Fibroblast of pulmonary artery (primary cell): ENCODE measurements around the gene EMILIN2.

Experiments
- DNase-seq: peaks from one replicate; pipeline ENCODE4 v3.0.0-alpha.2; 2010; ENCODE audit warnings: low read depth
- H3K4me3 ChIP-seq: replicated peaks from 2 replicates; pipeline ENCODE4 v1.5.1; 2011; ENCODE audit warnings: low read depth, mild to moderate bottlenecking, control low read depth, low read length, moderate library complexity
- CTCF ChIP-seq: IDR thresholded peaks from 2 replicates; pipeline ENCODE4 v1.5.1; 2011; ENCODE audit warnings: mild to moderate bottlenecking, control low read depth, low read length, inconsistent platforms; ENCODE audit errors: missing control alignments

EMILIN2 gene

DNA sequence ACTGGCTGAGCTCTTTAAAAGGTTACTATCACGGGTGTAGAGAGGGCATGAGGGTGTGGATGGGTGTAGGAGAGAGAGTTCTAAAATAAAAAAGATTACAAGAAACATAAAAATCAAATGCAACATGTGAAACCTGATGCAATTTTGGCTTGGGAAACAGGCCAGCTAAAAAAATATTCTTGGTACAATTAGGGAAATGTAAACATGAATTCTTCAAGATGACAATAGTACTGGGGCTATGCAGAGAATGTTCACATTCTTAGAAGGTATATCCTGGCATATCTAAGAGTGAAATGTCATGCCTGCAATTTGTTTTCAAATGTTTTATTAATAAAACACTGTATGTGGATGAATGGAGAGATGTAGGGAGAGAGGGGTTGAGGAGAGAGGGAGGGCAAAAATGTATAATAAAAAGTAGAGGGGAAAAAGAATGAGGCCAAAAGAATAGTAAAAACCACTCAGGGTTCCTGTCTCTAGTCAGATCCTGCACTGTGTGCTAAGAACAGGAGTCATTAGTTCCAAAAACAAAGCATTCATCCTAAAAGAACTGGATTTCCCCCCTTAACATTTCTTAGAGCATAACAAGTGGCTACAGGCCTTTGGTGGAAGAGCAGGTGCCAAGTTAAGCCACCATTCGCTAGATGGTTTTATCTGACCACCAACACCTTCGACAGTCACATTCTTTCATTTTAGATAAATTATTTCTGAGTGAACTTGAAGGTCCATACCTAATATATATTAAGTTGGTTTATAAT is 88.8 kb downstream of the EMILIN2 start:
- TF ChIP-seq CTCF: no peak
- DNase-seq: peak; percentile 49
- H3K4me3 ChIP-seq: no peak overlapping the region

GRCh38 chr18:2939317-2939716 is 92.5 kb downstream of the EMILIN2 start:
- DNase-seq: no peak
- no peak overlapping the region for H3K4me3 ChIP-seq
- no peak for TF ChIP-seq CTCF

DNA sequence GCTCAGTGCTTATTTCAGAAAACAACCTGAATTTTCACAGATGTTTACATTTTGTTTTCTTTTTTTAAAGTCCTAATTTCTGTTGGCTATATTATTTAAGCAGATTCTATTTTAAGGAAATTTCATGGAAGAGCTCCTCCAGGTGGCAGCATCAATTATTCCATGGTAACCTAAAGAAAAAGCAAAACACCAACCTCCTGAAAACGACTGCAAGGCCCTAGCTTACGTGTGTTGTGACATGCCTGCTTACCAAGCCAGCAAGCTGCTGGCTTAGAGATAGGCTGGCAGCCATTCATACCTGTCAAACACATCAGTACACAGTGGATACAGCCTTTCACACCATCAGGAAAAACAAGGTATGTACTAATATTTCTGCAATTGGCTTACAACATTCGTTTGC is 101.2 kb downstream of the EMILIN2 start:
- no peak overlapping the region for H3K4me3 ChIP-seq
- DNase-seq: peak; percentile 81
- peak; percentile 54 for TF ChIP-seq CTCF

DNA sequence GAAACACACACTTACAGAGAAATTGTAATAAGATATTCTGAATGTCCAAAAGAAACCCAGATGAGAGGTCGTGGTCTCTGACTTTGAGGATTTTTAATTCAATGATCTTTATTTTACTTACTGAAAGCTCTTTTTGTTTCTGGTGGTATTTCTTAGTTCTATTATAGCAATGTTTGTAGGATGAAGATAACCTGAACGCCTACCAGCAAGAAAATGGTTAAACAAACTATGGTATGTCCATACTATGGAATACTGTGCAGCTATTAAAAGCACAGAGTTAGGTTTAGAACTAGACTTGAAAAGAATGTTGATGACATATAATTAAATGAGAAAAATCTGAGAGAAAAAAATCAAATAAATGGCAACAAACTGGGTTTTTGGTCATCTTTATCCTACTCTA is 105.8 kb downstream of the EMILIN2 start:
- no peak for DNase-seq
- TF ChIP-seq CTCF: no peak
- H3K4me3 ChIP-seq: no peak overlapping the region

GRCh38 chr18:2953935-2954653 is 107.3 kb downstream of the EMILIN2 start:
- no peak for DNase-seq
- no peak for TF ChIP-seq CTCF
- H3K4me3 ChIP-seq: no peak overlapping the region

DNA sequence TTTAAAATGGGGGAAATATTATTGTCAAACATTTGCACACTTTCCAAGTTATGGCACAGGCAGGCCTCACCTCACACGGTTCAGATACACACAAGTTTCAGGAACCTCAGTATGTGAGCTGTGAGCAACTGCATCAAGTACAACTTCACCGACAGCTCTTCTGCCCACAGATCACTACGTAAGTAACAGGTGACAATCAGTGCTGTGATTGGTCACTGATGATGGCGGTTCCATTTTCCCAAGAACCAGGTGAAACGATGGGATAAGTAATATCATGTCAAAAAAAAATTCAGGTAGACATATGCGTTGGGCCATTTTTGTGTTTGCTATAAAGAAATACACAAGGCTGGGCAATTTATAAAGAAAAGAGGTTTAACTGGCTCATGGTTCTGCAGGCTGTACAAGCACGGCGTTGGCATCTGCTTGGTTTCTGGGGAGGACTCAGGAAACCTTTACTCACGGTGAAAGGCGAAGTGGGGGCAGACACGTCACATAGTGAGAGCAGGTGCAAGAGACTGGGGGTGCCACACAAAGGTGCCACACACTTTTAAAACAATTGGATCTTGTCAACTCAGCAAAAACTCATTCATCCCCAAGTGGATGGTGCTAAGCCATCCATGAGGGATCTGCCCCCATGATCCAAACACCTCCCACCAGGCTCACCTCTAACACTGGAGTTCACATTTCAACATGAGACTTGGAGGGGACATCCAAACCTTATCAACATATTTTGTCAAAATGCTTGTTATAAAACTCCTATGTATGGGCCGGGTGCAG is 108.3 kb downstream of the EMILIN2 start:
- TF ChIP-seq CTCF: no peak

More for the DNA sequence above, 108.3 kb downstream of the EMILIN2 start:
- no peak for DNase-seq
- H3K4me3 ChIP-seq: no peak overlapping the region
